Measurements from ENCODE around the gene PTPRE.
A peak's percentile ranks its signal among the peaks of the same experiment; 100 is the strongest.

The PTPRE gene

GRCh38 chr10:128000471-128001362, 93.8 kb downstream of the PTPRE start:
- DNase-seq (no peak), ATAC-seq (no peak)

- ATAC-seq (no peak), DNase-seq (no peak)
Measured at GRCh38 chr10:128001363-128001745, 94.5 kb downstream of the PTPRE start.

DNA sequence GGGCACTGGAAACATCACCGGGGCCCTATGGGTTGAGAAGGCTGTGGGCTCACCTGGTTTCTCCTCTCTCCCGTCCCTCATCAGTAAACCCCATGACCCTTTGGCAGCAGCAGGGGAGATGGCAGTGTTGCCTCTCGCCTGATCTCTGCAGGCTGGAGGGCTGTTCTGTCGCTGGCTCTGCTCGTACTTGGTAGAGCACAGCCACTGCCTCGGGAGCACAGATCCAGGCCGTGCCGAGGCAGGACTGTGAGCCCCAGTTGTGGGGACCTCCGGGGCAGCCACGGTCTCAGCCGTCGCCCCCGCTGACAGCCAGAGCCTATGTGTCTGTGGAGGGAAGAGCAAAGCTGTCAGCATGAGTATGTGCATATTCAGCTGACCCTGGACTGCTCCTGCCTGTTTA, 94.9 kb downstream of the PTPRE start:
- ATAC-seq = no peak
- no peak for DNase-seq

DNA sequence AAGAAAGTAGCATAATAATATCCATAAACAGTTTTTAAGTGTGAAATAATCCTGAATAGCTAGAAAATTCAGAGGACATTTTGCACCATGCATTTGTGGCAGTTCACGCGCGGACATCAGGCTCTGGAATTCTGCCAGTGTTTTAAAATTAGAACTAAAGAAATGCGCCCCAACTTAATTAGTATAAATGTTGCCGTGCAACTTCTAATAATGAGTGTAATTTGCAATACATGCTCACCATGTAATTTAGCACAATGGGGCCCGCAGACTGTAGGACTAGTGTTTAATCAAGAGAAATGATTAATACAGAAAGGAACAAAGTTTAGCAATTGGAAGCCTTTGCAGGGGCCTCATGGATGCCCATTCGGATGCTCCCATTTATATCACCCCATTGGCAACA, 96.6 kb downstream of the PTPRE start:
- no peak for ATAC-seq
- no peak for DNase-seq

DNA sequence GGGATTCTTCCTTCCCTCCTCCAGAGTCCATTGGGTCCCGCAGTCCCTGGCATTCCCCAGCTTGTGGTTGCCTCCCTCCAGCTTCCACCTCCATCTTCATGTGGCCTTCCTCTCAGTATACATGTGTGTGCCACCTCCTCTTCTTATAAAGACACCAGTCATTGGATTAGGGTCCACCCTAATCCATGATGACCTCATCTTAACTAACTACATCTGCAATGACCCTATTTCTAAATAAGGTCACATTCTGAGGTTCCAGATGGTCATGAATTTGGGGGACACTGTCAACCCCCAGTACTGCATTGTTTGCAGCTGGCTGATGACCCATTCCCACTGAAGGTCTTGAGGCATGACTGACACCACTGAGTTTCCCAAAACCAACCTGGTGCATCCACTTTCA, 99.0 kb downstream of the PTPRE start:
- DNase-seq = no peak

DNA sequence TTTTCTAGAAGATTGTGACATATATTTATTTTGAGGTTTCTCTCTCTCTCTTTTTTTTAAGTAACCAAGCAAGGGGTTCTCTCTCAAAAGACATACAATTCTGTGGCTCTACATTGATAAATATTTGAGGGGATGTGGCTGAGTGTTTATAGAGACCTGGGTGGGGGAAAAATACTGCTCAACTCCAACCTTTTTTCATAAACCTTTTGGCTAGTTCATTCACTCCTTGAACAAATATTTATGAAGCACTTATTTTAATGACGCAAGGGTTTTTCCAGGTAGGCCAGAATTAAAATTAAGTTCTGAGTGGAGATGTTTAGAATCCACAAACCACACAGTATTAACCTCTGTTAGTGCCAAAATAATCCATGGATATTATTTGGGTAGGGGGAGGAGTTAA, 100.2 kb downstream of the PTPRE start:
- ATAC-seq = no peak
- DNase-seq = no peak

More for the DNA sequence above, 99.0 kb downstream of the PTPRE start:
- ATAC-seq = no peak

DNA sequence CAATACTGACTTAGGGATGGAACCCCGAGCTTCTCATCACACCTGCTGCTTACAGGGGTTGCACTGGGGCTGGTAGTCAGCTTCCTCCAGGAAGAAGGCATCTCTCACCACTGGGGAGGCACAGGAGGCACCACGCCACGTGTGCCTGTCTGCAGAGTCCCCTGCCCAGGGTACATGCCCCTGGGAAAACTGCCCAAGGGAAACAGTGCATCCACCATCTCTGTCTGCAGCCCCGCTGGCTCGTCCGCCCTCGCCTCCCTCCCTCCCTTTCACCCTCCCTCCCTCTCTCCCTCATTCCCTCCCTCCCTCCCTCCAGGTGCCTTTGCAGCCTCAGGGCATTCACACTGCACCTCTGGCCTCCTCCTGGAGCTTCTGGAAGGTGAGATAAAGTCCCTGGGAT, 101.1 kb downstream of the PTPRE start:
- ATAC-seq = no peak

GRCh38 chr10:128008521-128009250, 101.8 kb downstream of the PTPRE start:
- no peak for DNase-seq
- no peak for ATAC-seq

More for the DNA sequence above, 101.1 kb downstream of the PTPRE start:
- no peak for DNase-seq

DNA sequence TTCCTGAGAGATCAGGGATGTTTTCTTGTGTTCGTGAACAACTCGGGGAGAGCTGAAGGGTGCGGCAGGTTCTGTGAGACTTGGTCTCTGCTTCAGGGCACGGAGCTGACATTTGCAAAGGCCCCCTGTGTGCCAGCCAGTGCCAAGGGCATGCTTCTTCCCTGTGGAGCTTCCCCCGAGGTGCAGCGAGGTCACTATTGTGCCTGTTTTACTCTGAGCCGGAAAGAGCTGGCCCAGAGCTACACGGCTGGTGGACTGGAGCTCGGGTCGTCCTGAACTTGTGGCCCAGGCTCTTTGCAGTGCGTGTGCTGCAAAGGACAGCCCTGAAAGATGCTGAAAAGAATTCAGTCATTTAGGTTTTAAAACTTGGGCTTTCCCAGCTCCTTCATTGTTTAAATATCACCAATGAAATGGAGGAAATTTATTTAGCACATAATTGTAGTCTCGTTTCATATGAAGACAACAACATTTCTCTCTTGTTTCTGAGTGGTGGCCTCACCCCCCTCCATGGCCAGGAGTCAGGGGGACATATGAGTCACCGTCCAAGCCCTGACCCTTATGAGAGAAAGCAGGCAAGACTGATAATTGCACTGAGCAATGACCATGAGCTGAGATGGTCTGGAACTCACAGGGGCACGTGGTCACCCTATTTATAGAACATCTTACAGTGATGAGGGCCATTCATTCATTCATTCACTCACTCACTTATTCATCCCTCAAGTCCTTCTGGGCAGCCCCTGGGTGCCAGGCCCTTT, 102.6 kb downstream of the PTPRE start:
- ATAC-seq = no peak
- DNase-seq = no peak

DNA sequence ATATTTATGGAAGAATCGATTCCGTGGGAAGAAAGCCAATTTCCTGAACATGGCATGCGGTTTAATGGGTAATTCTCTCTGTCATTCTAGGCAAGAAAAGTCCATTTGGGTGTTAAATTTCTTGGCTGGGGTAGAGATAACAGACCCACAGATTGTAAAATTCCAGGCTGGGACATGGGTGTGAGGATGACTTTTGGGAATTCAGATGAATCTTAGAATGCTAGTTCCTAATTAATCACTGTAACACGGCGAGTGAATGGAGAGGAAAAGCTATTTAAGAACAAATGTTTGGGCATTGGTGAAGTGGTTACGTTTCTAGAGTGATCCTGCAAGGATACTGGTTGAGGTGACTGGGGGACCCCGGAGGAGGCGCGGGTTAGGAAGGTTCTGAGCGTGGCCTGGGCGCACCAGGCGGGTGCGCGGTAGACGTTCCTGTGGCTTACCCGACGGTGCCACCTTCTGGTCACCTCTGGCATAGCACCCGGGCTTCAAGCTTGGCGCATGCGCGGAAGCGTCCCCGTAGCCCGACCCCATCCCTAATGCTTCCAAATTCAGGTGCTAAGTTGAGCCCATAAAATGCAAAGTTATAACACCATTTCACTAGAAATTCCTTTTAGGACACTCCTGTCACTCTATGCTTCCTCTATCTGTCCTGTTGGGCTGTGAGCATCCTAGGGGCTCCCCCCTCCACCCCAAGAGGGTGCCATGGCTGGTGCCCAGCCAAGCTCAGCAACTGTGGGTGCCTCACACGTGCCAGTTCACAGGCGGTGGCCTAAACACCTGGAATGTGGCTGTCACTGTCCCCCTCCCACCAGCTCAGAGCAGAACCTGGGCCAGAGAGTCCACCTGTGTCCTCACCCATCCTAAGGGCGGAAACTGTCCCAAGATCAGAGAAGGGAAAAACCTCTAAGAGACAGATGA, 104.4 kb downstream of the PTPRE start:
- peak; percentile 90 for DNase-seq
- peak; percentile 88 for ATAC-seq

- DNase-seq (no peak), ATAC-seq (peak; percentile 7)
Measured at GRCh38 chr10:128013626-128014025, 106.7 kb downstream of the PTPRE start.

- ATAC-seq (no peak), DNase-seq (no peak)
Measured at GRCh38 chr10:128014236-128014635, 107.3 kb downstream of the PTPRE start.

- no peak for DNase-seq
- ATAC-seq = no peak
Measured at GRCh38 chr10:128016423-128017060, 109.6 kb downstream of the PTPRE start.

DNA sequence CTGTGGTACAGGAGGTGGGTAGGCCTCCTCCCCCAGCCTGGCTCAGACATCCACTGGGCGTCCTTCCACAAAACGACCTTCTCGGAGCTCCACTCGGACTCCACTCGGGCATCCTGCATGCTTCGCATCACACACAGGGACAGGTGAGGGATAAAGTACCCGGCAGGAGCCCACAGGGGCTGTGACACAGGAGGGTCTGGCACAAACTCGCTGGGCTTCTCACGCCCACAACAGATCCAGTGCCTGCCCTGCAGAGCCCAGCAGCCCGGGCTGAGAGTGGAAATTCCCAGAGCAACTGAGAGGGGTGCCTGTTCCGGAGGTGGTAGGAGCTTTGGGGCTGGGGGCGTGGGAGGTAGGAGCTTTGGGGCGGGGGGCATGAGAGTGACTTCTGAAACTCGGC, 110.9 kb downstream of the PTPRE start:
- ATAC-seq (no peak), DNase-seq (no peak)

DNA sequence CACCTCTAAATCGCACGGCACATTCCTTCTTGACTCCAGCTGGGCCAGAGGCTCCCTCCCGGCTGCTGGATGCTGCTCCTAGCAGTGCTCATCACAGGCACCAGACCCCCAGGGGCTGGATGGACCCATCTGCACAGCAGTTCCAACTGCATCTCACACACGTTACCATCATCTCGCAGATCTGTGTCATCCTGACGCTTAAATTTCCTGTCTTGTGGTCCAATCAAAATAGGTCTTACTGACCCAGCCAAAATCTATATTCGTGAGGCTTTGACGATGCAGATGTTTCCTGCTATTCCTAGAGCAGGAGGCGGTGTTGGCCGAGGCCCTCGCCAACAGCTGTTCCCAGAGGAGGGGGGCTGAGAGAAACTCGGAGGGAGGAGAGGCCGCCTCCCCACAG, 111.3 kb downstream of the PTPRE start:
- no peak for ATAC-seq
- DNase-seq = no peak

DNA sequence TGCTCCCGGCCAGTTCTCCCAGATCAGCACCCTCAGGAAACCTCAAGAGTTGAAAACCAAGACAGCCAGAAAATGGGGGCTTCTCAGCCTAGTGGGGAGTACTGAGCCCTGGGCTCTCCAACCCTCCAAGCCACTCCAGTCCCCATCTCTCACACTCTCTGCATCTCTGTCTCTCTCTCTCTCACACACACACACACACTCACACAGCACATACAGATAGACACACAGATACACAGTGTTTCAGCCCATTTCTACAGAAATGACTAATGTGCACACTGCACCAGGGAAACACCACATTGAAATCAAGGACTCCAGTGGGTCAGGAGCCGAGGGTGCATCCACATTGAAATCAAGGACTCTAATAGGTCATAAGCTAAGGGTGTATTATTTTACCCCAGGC, 111.8 kb downstream of the PTPRE start:
- ATAC-seq = peak; percentile 39
- DNase-seq = no peak

- ATAC-seq = no peak
- no peak for DNase-seq
Measured at GRCh38 chr10:128022261-128023196, 115.6 kb downstream of the PTPRE start.

DNA sequence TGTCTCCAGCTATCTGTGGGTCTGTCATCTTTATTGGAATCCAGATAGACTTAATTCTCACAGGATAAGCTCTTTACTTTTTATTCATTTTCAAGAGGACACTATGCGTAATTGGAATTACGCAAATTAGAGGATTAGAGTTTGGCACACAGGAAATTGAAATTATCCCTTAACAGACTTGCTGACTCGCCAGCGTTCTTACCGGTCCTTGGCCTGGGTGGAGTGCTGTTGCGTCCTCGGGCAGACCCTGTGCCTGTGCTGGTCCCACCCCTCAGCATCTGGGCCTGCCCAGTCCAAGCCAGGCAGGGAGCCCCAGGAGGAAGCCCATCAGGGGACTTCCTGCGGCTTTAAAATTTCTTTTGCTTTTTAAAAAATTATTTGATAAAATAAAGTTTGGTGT, 117.5 kb downstream of the PTPRE start:
- ATAC-seq (no peak), DNase-seq (no peak)

GRCh38 chr10:128025437-128025836, 118.5 kb downstream of the PTPRE start:
- ATAC-seq (no peak), DNase-seq (no peak)

- ATAC-seq (no peak), DNase-seq (no peak)
Measured at GRCh38 chr10:128025951-128026350, 119.0 kb downstream of the PTPRE start.

All from stimulated activated naive CD8-positive, alpha-beta T cell treated with anti-CD3 and anti-CD28 coated beads, Interleukin-15, Interleukin-2, amounts not matched to agents 100 U/mL and 50 U/mL, for 24 hours (primary cell).